H7 (cell line): ENCODE results near the gene SLTM. TPM values are rescaled to one million over a fixed set of nuclear protein-coding genes. Genes with fewer than 3 reads are reported as not detected.

Source experiments
- DNase-seq: peaks from one replicate; pipeline ENCODE4 v3.0.0; 2012
- H3K27me3 ChIP-seq: 2 replicates; pipeline ENCODE4 v1.6.0; 2011; ENCODE audit warnings: mild to moderate bottlenecking, low read length; ENCODE audit not compliant: control insufficient read depth, insufficient read depth
- H3K36me3 ChIP-seq: replicated peaks from 2 replicates; pipeline ENCODE4 v1.5.1; 2011; ENCODE audit warnings: low read length; ENCODE audit not compliant: control insufficient read depth, insufficient read depth
- H3K4me3 ChIP-seq: 2 replicates; pipeline ENCODE4 v1.5.1; 2011; ENCODE audit warnings: low read depth, mild to moderate bottlenecking, control low read depth, low read length, moderate library complexity; ENCODE audit not compliant: insufficient read depth
- total RNA-seq: library from RNA; depleted of rRNA; stranded (reverse); fragments of >200 nt; shearing (Covaris generic); gene quantifications from 2 replicates; pipeline ENCODE4 v1.2.3, GENCODE V29; 2014; rRNA removed

Gene SLTM
- 56.4 and 69.7 TPM in 2 replicates for total RNA-seq

- no peaks in the 10 kb centered on the region for H3K27me3 ChIP-seq
- peaks cover 3% of the 10 kb centered on the region; the same call in 1 of the 2 replicates for H3K36me3 ChIP-seq
- peak within 1 kb of the TSS; percentile 96 for H3K4me3 ChIP-seq
- DNase-seq, result peak; percentile 96
These were observed at the start of gene SLTM for GRCh38 chr15:58933281-58934113. Gene SLTM (minus strand): TSS chr15:58933679. CDS start chr15:58933565, 114 bp downstream.

DNA sequence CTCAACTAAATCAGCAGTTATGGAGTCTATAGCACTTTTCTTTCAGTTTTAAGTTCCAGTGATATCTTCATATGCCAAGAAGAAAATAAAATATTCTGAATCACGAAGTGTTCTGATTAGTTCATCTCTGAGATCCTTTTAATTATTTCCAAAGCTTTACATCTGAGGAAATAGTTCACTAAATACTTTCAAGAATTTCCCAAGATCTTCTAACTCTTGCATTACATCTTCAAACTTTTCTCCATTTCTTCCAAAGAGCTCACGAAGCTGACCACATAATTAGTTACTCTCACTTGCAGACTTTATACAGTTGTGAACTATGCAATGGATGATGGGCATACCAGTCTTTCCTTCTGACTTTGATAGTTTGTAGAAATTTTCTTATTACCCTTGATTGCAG is 49.8 kb upstream of the SLTM start:
- Histone ChIP-seq H3K27me3 (no peaks in the 10 kb centered on the region), H3K4me3 (no peak overlapping the region), H3K36me3 (no peaks in the 10 kb centered on the region)
- no peak for DNase-seq

DNA sequence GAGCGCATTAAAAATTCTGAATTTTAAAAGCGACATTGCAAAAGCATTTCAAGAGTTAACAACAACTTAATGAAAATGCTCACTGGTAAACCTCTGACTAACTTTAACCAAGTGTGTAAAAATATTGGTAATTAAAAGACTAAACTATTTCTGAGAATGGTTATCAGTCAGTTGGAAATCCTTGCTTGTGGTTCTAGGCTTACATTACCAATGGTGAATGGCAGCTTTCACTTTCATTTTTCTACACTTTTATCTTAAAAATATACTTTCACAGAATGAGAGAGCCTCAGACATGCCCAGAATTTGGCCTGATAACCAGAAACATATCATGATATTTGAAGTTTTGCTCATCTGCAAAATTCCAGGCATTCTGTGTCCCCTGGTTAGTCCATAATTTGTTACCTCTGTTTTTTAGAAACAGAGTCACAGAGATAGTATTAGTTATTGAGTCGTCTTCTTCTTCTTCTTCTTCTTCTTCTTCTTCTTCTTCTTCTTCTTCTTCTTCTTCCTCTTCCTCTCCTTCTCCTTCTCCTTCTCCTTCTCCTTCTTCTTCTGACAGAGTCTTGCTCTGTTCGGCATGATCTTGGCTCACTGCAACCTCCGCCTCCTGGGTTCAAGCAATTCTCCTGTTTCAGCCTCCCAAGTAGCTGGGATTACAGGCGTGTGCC is 48.5 kb upstream of the SLTM start:
- Histone ChIP-seq H3K4me3 (no peak overlapping the region), H3K27me3 (no peaks in the 10 kb centered on the region), H3K36me3 (no peaks in the 10 kb centered on the region)
- DNase-seq, result no peak

DNA sequence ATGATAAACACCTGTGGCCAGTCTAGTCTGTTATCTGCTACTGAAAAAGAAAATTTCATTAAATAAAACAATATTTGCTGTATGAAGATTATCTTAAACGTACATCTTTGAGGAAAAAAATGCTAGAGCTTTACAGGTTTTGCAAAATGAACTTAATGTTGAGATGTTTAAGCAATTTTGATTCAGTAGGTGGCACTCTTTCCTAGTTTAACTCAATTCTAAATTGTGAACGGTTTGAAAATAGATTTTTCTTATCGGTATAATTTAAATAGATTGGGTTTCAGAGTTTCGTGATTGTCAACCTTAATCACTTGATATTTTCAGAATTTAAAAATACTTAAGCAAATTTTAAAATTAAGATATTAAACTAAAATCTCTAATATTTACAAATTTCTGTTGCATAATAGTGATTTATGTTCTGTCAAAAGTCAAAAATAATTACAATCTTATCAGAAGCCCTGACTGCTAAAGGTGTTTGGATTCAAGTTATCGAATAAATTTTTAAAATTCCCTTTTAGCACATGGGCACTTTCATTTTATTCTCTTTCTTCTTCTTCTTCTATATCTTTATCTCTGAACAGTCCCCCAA is 47.0 kb upstream of the SLTM start:
- no peak for DNase-seq
- Histone ChIP-seq H3K4me3 (no peak overlapping the region), H3K27me3 (no peaks in the 10 kb centered on the region), H3K36me3 (no peaks in the 10 kb centered on the region)

GRCh38 chr15:58977887-58978286 is 44.4 kb upstream of the SLTM start:
- DNase-seq, result no peak
- no peaks in the 10 kb centered on the region for H3K36me3 ChIP-seq
- H3K4me3 ChIP-seq, result no peak overlapping the region
- no peaks in the 10 kb centered on the region for H3K27me3 ChIP-seq

DNA sequence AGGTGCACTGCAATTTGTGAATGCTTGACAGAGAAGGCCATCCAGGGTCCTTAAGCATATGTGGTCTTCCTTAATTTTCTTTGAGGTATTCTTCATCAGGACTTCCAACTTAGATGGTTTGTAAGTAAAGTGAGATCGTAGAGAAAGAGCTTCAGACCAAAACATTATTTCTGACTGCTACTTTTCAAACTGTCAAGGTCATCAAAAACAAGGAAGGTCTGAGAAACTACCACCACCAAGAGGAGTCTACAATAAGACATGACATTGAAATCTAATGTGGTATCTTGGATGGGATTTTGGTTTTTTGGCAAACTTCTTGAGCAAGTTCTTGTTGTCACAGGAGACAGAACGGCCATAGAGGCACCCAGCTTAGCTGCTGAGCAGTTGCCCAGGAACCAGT is 34.0 kb upstream of the SLTM start:
- H3K36me3 ChIP-seq, result no peaks in the 10 kb centered on the region
- no peak overlapping the region for H3K4me3 ChIP-seq
- no peaks in the 10 kb centered on the region for H3K27me3 ChIP-seq
- DNase-seq, result no peak

- Histone ChIP-seq H3K36me3 (no peaks in the 10 kb centered on the region), H3K4me3 (no peak overlapping the region), H3K27me3 (no peaks in the 10 kb centered on the region)
- DNase-seq, result no peak
These were observed 33.2 kb upstream of the SLTM start for GRCh38 chr15:58966698-58967097.

DNA sequence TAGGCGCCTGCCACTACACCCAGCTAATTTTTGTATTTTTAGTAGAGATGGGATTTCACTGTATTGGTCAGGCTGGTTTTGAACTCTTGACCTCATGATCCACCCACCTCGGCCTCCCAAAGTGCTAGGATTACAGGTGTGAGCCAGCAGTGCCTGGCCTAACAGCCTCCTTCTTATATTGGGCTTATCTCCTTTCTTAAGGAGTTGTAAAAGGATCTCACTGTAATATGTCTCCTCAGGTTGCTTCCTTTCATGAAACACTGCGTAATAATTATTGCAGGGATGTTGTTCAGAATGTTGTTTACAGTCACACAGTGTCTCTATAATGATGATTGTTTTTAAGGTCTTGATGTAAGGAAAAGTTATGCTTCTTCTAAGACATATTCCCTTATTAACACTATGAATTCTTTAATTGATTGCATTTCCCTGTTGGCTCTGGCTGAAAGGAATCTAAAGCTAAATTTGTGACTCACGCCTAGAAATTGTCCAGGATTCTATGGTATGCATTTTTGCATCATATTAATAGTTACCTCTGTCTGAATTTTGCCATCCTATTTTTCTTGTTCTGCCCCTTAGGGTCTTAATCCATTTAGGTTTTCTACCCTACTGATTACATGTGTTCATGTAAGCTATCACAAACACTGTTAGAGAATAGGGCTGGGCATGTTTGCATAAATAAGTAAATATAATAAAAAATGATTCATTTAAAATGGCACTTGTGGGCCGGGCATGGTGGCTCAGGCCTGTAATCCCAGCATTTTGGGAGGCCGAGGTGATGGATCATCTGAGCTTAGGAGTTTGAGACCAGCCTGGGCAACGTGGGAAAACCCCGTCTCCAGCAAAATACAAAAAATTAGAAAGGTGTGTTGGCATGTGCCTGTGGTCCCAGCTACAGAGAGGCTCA is 29.4 kb upstream of the SLTM start:
- Histone ChIP-seq H3K27me3 (no peaks in the 10 kb centered on the region), H3K36me3 (no peaks in the 10 kb centered on the region), H3K4me3 (no peak overlapping the region)
- no peak for DNase-seq

- Histone ChIP-seq H3K36me3 (no peaks in the 10 kb centered on the region), H3K27me3 (no peaks in the 10 kb centered on the region), H3K4me3 (no peak overlapping the region)
- DNase-seq, result no peak
These were observed 28.7 kb upstream of the SLTM start for GRCh38 chr15:58962136-58962535.

- Histone ChIP-seq H3K4me3 (no peak overlapping the region), H3K27me3 (no peaks in the 10 kb centered on the region), H3K36me3 (no peaks in the 10 kb centered on the region)
- no peak for DNase-seq
These were observed 25.3 kb upstream of the SLTM start for GRCh38 chr15:58958811-58959210.

DNA sequence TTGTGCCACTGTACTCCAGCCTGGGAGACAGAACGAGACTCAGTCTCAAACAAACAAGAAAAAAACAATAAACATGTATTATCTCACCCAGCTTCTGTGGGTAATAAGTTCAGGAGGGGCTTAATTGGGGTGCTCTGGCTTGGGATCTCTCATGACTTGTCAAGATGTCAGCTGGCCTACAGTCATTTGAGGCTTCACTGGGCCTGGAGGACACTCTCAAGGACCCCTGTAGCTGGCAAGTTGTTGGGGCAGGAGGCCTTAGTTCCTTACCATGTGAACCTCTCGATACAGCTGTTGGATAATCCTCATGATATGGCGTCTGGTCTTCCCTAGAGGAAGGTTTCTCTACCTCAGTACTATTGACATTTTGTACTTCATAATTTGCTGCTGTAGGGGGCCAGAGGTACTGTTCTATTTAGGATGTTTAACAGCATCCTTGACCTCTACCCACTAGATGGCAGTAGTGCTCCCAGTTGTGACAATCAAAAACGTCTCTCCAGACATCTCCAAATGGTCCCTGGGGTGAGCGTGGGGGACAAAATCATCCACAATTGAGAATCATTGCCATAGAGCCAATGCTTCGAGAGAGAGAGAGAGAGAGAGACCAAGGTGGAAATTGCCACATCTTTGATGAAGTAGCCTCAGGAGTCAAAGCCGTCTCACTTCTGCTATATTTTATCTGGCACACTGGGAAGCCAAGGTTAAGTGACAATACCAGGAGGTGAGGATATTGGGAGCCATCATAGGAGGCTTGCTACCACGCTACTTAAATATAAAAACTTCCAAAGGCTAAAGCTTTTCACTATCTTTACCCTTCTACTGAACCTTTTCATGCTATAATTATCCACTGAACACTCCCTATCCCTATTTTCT is 23.9 kb upstream of the SLTM start:
- no peak overlapping the region for H3K4me3 ChIP-seq
- H3K27me3 ChIP-seq, result no peaks in the 10 kb centered on the region
- peak; percentile 55 for DNase-seq
- H3K36me3 ChIP-seq, result no peaks in the 10 kb centered on the region

GRCh38 chr15:58952751-58953150 is 19.3 kb upstream of the SLTM start:
- no peak for DNase-seq
- H3K4me3 ChIP-seq, result no peak overlapping the region
- no peaks in the 10 kb centered on the region for H3K36me3 ChIP-seq

GRCh38 chr15:58951388-58952007 is 18.0 kb upstream of the SLTM start:
- DNase-seq, result no peak
- Histone ChIP-seq H3K36me3 (no peaks in the 10 kb centered on the region), H3K27me3 (no peaks in the 10 kb centered on the region), H3K4me3 (no peak overlapping the region)

More at GRCh38 chr15:58952751-58953150, 19.3 kb upstream of the SLTM start:
- no peaks in the 10 kb centered on the region for H3K27me3 ChIP-seq
